Right forelimb (tissue), 1 donor: ENCODE data around the gene NTPCR.

Source experiments
- DNase-seq: peaks from one replicate; pipeline ENCODE4 v3.0.0-alpha.2; 2018

The NTPCR gene

DNA sequence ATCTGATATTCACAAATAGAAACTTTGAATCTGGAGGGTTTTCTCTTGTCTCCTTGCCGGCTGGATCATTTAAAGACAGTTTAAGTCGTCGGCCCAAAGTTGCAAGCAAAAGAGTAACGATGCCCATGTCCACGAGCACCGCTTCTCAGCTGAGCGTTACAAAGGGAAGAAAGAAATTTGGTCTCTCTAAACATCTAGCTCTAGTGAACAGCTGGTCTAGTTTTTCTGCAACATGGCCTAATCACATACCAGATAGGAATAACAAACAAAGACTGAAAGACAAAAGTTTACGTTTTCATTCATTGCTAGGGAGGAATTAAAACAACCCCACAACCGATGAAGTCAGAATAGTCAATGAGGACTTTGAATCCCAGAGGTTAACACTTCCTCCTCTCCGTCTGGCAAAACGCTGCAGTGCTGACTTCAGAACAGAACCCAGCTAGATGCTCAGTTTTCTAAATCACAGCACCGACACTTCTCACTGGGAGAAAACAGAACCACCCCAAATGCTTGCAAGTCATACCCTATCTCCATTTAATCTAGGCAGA lies 69.4 kb downstream of the NTPCR start:
- no peak for DNase-seq

DNA sequence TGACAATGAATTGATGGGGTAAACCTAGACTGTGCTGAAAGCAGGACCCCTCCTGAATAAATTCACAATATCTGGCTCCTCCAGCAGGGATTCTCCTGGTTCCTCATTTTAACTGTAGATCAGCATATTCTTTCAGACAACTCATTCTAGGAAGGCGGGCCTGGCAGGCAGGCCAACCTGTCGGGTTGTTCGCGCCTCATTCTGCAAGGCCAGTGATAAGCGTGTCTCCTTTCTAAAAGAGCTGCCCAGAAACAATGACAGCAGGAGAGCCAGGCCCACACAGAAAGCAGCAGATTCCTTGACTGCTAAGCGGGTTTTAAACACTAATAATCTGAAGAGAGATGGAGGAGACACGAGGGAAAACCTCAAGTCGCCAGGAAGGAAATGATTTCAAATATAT lies 70.0 kb downstream of the NTPCR start:
- no peak for DNase-seq

DNA sequence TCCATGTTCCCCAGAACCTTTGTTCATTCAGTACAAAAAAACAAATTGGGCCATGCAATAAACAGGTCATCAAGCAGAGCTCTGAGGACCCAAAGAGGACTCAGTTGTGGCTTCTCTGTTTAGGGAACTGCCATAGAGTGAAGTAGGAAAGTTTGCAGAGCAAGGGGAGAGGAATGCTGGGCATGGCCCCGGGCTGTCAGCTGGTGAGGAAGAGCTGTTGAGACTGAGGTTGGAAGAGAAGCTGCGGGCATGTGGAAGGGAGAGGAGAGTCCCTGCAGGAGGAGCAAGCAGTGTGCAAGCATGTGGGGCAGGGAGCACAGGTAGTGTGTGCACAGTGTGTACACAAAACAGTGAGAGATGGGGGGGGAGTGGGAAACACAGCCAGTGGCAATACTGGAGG lies 71.8 kb downstream of the NTPCR start:
- DNase-seq, result no peak

DNA sequence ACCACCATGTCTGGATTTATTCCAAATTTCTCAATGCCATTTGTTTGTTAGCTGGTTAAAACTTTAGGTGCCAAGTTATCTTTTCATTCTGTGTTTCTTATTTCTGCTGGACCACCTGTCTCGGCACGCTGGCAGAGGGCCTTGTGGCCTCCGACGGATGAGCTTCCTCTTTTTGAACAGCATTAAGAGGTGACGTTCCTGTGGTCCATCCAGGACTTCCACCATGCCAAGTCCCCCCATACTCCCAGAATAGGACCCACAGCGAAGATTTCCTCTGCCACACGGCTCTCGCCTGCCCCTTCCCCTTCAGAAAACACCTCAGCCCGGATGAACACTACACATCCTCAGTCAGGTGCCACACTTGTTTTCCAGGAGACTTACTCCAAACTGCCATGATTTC lies 73.8 kb downstream of the NTPCR start:
- no peak for DNase-seq

DNA sequence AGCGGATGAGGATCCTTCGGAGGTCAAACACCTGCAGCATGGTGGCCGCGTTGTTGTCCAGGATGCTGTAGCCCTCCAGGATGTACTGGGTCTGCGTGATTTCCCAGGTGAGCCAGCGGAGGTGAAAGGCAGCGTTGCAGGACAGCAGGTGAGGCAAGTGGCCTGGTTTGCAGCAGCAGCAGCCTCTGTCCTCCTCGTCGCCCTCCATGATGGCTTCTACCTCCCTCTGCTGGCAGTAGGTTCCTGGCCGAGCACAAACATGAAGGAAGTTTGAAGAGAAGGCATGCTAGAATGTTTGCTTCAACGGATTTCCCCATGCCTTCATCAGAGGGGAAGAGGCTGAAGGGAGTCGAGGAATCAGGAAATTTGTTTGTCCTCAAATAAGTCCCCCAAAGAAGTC lies 74.7 kb downstream of the NTPCR start:
- DNase-seq, result no peak

DNA sequence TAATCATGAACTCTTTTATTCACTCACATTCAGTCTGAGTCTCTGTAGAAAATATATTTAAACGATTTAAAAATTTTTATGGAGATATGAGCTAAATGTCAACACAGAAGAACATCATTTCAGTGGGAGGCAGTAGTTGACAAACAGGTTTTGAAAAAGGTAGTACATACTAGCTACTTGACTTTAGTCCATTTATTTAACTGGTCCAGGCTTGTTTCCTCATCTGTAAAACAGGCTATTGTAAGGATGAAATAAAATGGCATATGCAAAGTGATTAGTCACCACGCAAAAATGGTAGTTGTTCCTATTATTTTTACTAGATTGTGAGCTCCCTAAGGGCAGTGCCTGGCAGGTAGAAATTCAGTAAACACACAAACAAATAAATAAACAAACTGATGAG lies 75.2 kb downstream of the NTPCR start:
- no peak for DNase-seq

DNA sequence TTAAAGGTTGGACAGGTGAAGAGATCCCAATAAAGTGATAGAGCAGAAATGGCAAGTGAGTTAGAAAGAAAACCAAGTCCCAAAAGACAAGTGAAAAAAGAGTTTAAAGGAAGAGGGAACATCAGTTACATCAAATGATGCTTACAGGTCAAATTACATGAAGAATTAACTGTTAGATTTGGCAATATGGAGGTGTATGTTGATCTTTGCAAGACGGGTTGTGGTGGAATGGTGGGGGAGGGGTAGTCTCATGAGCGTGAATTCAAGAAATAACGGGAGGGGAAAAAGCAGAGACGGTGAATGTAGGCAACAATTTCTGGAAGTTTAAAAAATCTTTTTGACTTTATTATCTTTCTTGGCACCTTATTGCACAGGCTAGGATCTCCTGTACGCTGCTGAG lies 76.6 kb downstream of the NTPCR start:
- no peak for DNase-seq

DNA sequence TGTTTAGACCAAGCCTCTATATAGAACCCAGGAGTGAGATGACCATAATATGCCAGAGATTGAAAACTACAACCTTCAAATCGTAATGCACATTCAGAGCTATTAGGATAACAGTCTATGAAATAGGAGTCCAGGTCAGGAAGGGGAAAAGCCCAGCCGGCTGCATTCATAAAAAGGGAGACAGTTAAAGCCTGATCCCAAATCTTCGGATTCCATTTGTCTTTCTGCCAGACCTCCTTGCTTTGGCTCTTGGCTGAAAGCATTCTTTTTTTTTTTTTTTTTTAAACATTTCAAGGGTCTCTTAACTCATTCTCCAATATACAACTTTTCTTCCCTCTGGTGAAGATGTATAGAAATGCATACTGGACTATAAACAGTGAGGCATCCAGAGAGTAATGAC lies 81.1 kb downstream of the NTPCR start:
- DNase-seq, result no peak

DNA sequence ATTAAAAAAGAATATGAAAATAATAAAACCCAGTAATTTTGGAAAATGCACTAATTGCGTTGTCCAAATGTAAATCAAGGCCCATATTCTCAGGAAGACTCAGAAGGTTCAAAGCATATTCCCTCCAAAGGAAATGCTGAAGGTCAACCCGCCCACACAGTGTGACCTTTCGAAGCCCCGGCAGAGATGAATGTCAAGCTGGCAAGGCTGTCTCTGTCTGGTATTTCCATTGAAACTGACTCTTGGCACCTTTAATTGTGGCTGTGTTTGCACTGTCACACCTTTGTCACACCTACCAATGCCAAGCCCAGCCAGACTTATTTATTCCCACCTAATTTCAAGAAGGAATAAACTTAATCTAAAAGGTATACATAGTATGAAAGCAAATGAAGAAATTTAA lies 82.5 kb downstream of the NTPCR start:
- no peak for DNase-seq

DNA sequence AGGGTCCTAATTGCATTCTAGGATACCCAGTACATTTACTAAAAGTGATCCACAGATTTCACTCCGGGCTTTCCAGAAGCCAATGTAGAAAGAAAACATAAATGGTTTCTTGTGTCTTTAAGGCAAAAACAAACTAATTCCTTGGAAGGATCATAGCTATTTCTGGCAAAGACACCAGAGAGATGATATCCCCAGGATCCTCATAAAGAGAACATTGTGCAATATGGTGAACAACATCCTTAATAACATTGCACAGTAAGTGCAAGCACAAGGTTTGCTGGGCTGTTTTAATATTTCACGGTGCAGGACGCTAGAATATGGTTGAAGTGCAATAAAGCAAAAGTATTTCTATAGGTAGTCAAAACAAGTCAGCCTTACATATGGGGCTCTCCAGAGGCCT lies 83.0 kb downstream of the NTPCR start:
- no peak for DNase-seq
